ENCODE data around the gene BNC2.

The BNC2 gene

DNA sequence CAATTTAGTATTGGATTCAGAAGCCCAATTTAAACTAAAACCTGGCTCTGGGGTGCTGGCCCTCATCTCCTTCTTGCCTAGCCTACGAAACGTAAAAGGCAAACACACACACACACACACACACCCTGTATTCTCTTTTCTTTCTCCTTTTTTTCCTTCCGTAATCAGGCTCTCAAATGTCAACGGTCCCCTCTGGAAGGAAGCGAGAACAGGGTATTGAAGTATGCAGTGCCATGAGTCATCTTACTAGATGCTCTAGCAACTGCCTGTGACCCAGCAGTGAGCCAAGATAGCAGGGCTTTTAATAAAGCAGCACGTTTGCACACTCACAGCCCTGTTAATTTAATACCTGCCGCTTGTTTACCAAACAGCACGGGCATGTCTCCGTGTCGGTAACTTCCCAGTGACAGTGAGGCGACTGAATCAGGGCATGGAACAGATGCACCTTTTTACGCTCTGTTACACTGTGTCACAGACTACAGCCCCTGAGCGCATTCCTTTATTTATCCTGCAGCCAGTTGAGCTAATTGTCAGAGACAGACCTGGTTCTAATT lies 243.8 kb downstream of the BNC2 start:
- no peaks in the 10 kb centered on the region for H3K9me3 ChIP-seq (ENCODE audit: control insufficient read depth in 1 of 2, low read length in 2 of 2)
- no peaks in the 10 kb centered on the region for H3K27me3 ChIP-seq (ENCODE audit: low read depth, low read length)
- peak overlapping the region in 1 of 2 donors; percentile 4 for H3K4me3 ChIP-seq (ENCODE audit: low read depth in 1 of 2, low read length in 2 of 2)
- no peaks in the 10 kb centered on the region for H3K36me3 ChIP-seq (ENCODE audit: control insufficient read depth in 1 of 2, insufficient read depth in 2 of 2, low read length in 2 of 2)
- peaks cover 19 to 34% of the 10 kb centered on the region in 2 donors for H3K4me1 ChIP-seq (ENCODE audit: control insufficient read depth in 1 of 2, insufficient read depth in 2 of 2, low read length in 2 of 2)
- H3K27ac ChIP-seq (ENCODE audit: low read length), result peak overlapping the region; percentile 41

GRCh38 chr9:16625811-16626210 lies 244.7 kb downstream of the BNC2 start:
- H3K9me3 ChIP-seq (ENCODE audit: control insufficient read depth in 1 of 2, low read length in 2 of 2), result no peaks in the 10 kb centered on the region
- H3K4me1 ChIP-seq (ENCODE audit: control insufficient read depth in 1 of 2, insufficient read depth in 2 of 2, low read length in 2 of 2), result peaks cover 19 to 37% of the 10 kb centered on the region in 2 donors
- H3K36me3 ChIP-seq (ENCODE audit: control insufficient read depth in 1 of 2, insufficient read depth in 2 of 2, low read length in 2 of 2), result no peaks in the 10 kb centered on the region
- no peak overlapping the region for H3K4me3 ChIP-seq (ENCODE audit: low read depth in 1 of 2, low read length in 2 of 2)
- no peaks in the 10 kb centered on the region for H3K27me3 ChIP-seq (ENCODE audit: low read depth, low read length)
- H3K27ac ChIP-seq (ENCODE audit: low read length), result peak overlapping the region; percentile 41

DNA sequence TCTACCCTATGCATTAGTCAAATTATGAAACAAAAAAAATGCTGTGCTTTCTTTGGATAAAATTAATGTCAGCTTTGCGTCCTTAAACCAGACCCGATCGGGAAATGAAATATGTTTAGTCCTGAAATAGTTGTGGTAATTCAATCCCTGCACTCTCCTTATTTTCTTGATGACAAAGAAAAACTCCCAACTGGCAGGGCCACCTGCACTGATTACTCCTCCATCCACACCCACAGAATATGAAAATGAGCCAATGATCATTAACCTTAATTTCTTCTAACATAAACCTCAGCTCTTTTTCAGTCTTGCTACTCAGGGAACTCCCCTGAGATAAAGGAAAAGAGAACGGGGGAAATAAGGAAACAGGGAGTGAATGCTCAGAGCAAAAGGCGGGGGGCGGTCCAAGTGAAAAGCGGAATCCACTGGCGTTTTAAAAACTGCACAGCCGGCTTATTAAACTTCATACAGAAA lies 245.3 kb downstream of the BNC2 start:
- Histone ChIP-seq H3K27me3 (ENCODE audit: low read depth, low read length) (no peaks in the 10 kb centered on the region), H3K4me1 (ENCODE audit: control insufficient read depth in 1 of 2, insufficient read depth in 2 of 2, low read length in 2 of 2) (peaks cover 19 to 39% of the 10 kb centered on the region in 2 donors), H3K4me3 (ENCODE audit: low read depth in 1 of 2, low read length in 2 of 2) (no peak overlapping the region), H3K27ac (ENCODE audit: low read length) (peak overlapping the region; percentile 41), H3K9me3 (ENCODE audit: control insufficient read depth in 1 of 2, low read length in 2 of 2) (no peaks in the 10 kb centered on the region), H3K36me3 (ENCODE audit: control insufficient read depth in 1 of 2, insufficient read depth in 2 of 2, low read length in 2 of 2) (no peaks in the 10 kb centered on the region)

- Histone ChIP-seq H3K27me3 (ENCODE audit: low read depth, low read length) (no peaks in the 10 kb centered on the region), H3K4me1 (ENCODE audit: control insufficient read depth in 1 of 2, insufficient read depth in 2 of 2, low read length in 2 of 2) (peaks cover 19 to 39% of the 10 kb centered on the region in 2 donors), H3K9me3 (ENCODE audit: control insufficient read depth in 1 of 2, low read length in 2 of 2) (no peaks in the 10 kb centered on the region), H3K27ac (ENCODE audit: low read length) (no peak overlapping the region), H3K4me3 (ENCODE audit: low read depth in 1 of 2, low read length in 2 of 2) (no peak overlapping the region), H3K36me3 (ENCODE audit: control insufficient read depth in 1 of 2, insufficient read depth in 2 of 2, low read length in 2 of 2) (no peaks in the 10 kb centered on the region)
These were observed 245.7 kb downstream of the BNC2 start for GRCh38 chr9:16624744-16625117.

DNA sequence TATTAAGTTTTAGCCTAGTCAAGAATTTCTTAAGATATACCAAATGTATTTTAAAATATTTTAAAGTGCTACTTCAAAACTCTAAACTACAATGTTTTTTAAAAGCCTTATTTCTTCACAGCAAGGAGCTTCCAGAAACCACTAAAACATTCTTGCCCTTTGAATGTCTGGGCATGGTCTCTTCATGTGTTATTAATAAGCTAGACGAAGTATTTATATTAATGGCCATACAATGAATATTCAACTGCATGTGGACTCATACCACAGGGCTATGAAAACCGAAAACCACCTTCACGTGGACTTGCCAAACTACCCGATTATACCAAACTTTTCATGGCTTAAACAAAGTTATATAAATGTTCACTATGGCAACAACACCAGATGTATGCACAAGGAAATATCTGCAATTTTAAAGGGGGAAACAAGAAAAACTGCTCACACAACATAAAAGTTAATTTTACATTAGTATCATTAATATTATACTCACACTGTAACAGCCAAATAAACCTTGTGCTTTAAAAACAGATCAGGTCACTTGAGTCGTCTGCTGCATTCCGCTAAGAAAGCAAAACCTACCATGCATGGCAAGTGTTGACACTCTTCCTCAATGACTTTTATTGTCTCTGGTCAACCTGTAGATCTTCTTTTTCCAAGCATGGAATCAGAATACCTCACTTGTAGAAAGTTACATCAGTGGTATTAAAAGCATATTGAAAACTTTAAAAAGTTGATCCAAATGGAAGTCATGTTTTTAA lies 246.3 kb downstream of the BNC2 start:
- Histone ChIP-seq H3K4me1 (ENCODE audit: control insufficient read depth in 1 of 2, insufficient read depth in 2 of 2, low read length in 2 of 2) (peaks cover 19 to 39% of the 10 kb centered on the region in 2 donors), H3K4me3 (ENCODE audit: low read depth in 1 of 2, low read length in 2 of 2) (no peak overlapping the region), H3K36me3 (ENCODE audit: control insufficient read depth in 1 of 2, insufficient read depth in 2 of 2, low read length in 2 of 2) (no peaks in the 10 kb centered on the region), H3K27me3 (ENCODE audit: low read depth, low read length) (no peaks in the 10 kb centered on the region), H3K27ac (ENCODE audit: low read length) (no peak overlapping the region), H3K9me3 (ENCODE audit: control insufficient read depth in 1 of 2, low read length in 2 of 2) (no peaks in the 10 kb centered on the region)

GRCh38 chr9:16622541-16622940 lies 247.9 kb downstream of the BNC2 start:
- no peaks in the 10 kb centered on the region for H3K27me3 ChIP-seq (ENCODE audit: low read depth, low read length)
- no peaks in the 10 kb centered on the region for H3K9me3 ChIP-seq (ENCODE audit: control insufficient read depth in 1 of 2, low read length in 2 of 2)
- no peak overlapping the region for H3K4me3 ChIP-seq (ENCODE audit: low read depth in 1 of 2, low read length in 2 of 2)
- H3K4me1 ChIP-seq (ENCODE audit: control insufficient read depth in 1 of 2, insufficient read depth in 2 of 2, low read length in 2 of 2), result peaks cover 19 to 38% of the 10 kb centered on the region in 2 donors
- H3K27ac ChIP-seq (ENCODE audit: low read length), result no peak overlapping the region
- H3K36me3 ChIP-seq (ENCODE audit: control insufficient read depth in 1 of 2, insufficient read depth in 2 of 2, low read length in 2 of 2), result no peaks in the 10 kb centered on the region

GRCh38 chr9:16619914-16620520 lies 250.5 kb downstream of the BNC2 start:
- Histone ChIP-seq H3K4me1 (ENCODE audit: control insufficient read depth in 1 of 2, insufficient read depth in 2 of 2, low read length in 2 of 2) (peaks cover 6 to 13% of the 10 kb centered on the region in 2 donors), H3K27me3 (ENCODE audit: low read depth, low read length) (no peaks in the 10 kb centered on the region), H3K4me3 (ENCODE audit: low read depth in 1 of 2, low read length in 2 of 2) (no peak overlapping the region), H3K27ac (ENCODE audit: low read length) (no peak overlapping the region), H3K36me3 (ENCODE audit: control insufficient read depth in 1 of 2, insufficient read depth in 2 of 2, low read length in 2 of 2) (no peaks in the 10 kb centered on the region), H3K9me3 (ENCODE audit: control insufficient read depth in 1 of 2, low read length in 2 of 2) (no peaks in the 10 kb centered on the region)

GRCh38 chr9:16619402-16619801 lies 251.1 kb downstream of the BNC2 start:
- Histone ChIP-seq H3K36me3 (ENCODE audit: control insufficient read depth in 1 of 2, insufficient read depth in 2 of 2, low read length in 2 of 2) (no peaks in the 10 kb centered on the region), H3K4me3 (ENCODE audit: low read depth in 1 of 2, low read length in 2 of 2) (no peak overlapping the region), H3K27ac (ENCODE audit: low read length) (no peak overlapping the region), H3K9me3 (ENCODE audit: control insufficient read depth in 1 of 2, low read length in 2 of 2) (no peaks in the 10 kb centered on the region), H3K27me3 (ENCODE audit: low read depth, low read length) (no peaks in the 10 kb centered on the region), H3K4me1 (ENCODE audit: control insufficient read depth in 1 of 2, insufficient read depth in 2 of 2, low read length in 2 of 2) (peaks cover under 1 to 7% of the 10 kb centered on the region in 2 donors)

DNA sequence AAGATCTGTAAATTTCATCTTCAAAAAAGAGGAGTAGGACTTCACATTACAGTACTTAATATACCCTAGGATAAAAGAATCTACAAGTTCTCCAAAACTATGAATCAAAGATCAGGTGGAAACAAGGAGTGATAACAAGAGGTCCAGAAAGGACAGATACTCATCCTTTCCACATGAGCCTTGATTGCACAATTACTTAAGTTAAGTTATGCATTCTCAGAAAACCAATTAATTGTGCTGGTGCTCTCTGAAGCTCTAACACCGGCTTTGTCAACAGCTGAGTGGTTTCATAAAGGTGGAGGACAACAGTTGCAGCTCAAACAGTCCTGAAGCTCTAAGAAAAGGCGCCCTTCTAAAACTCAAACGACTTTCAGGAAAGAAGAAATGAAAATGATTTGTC lies 251.9 kb downstream of the BNC2 start:
- H3K4me1 ChIP-seq (ENCODE audit: control insufficient read depth in 1 of 2, insufficient read depth in 2 of 2, low read length in 2 of 2), result peaks cover 0 to 4% of the 10 kb centered on the region in 2 donors
- no peak overlapping the region for H3K4me3 ChIP-seq (ENCODE audit: low read depth in 1 of 2, low read length in 2 of 2)
- no peaks in the 10 kb centered on the region for H3K27me3 ChIP-seq (ENCODE audit: low read depth, low read length)
- no peaks in the 10 kb centered on the region for H3K36me3 ChIP-seq (ENCODE audit: control insufficient read depth in 1 of 2, insufficient read depth in 2 of 2, low read length in 2 of 2)
- H3K27ac ChIP-seq (ENCODE audit: low read length), result no peak overlapping the region
- H3K9me3 ChIP-seq (ENCODE audit: control insufficient read depth in 1 of 2, low read length in 2 of 2), result no peaks in the 10 kb centered on the region

- Histone ChIP-seq H3K4me3 (ENCODE audit: low read depth in 1 of 2, low read length in 2 of 2) (no peak overlapping the region), H3K36me3 (ENCODE audit: control insufficient read depth in 1 of 2, insufficient read depth in 2 of 2, low read length in 2 of 2) (no peaks in the 10 kb centered on the region), H3K27me3 (ENCODE audit: low read depth, low read length) (no peaks in the 10 kb centered on the region), H3K4me1 (ENCODE audit: control insufficient read depth in 1 of 2, insufficient read depth in 2 of 2, low read length in 2 of 2) (peaks cover 0 to 4% of the 10 kb centered on the region in 2 donors), H3K9me3 (ENCODE audit: control insufficient read depth in 1 of 2, low read length in 2 of 2) (no peaks in the 10 kb centered on the region), H3K27ac (ENCODE audit: low read length) (no peak overlapping the region)
These were observed 253.8 kb downstream of the BNC2 start for GRCh38 chr9:16616686-16617085.

DNA sequence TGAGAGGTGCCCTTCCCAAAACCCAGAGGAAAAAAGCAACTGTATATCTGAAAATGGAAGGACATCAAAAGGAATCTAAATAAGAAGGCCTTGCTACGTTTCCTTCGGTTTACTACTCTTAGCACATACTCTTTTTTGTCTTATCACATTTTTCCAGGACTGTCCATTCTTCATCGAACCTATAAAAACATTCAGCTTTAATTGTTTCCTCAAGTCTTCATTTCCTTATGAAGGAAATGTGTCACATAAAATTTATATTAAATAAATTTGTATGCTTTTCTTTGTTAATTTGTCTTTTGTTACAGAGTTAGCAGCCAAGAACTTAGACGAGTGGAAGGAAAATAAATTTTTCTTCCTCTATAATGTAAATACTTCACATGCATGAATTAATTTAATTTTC lies 255.0 kb downstream of the BNC2 start:
- Histone ChIP-seq H3K4me3 (ENCODE audit: low read depth in 1 of 2, low read length in 2 of 2) (no peak overlapping the region), H3K9me3 (ENCODE audit: control insufficient read depth in 1 of 2, low read length in 2 of 2) (no peaks in the 10 kb centered on the region), H3K27ac (ENCODE audit: low read length) (no peak overlapping the region), H3K27me3 (ENCODE audit: low read depth, low read length) (no peaks in the 10 kb centered on the region), H3K36me3 (ENCODE audit: control insufficient read depth in 1 of 2, insufficient read depth in 2 of 2, low read length in 2 of 2) (no peaks in the 10 kb centered on the region), H3K4me1 (ENCODE audit: control insufficient read depth in 1 of 2, insufficient read depth in 2 of 2, low read length in 2 of 2) (peaks cover 0 to 7% of the 10 kb centered on the region in 2 donors)
